Measurements from ENCODE around the gene PLG. TPM values are rescaled to one million over a fixed set of nuclear protein-coding genes. Genes with fewer than 3 reads are reported as not detected.
A peak's percentile ranks its signal among the peaks of the same experiment; 100 is the strongest.
"Not testable (repeated sequence)": the region's sequence is repeated elsewhere in the genome, so short reads cannot be mapped to it uniquely, and the experiment has no call there.

PLG gene
- total and polyA plus RNA-seq, 7 experiments from 2014 or later, result 0.11 to 0.86 (median 0.38) TPM; not detected in 4

DNA sequence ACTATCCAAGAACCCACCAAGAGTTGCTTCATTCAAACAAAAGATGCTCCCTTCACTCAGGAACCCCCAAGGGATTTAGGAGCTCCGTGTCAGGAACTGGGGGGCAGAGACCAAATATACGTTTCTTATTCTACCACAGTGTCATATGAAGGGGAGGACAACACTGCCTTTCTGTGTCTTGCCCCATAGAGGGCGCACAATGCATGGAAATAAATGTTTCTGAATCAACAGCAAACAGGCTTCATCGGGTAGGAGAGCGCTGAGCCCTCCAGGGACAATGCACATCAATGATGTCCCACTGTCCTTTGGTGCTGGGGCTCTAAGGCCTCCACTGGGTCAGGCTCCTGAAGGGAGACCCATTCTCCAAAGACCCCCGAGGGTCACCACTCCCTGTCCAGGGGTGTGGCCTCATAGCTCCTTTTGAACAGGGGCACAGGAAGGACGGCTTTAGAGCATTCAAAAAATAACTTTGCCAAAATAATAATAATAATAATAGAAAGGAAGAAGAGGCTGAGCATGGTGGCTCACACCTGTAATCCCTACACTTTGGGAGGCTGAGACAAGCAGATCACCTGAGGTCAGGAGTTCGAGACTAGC, 31.1 kb downstream of the PLG start:
- peak in 5 of 9 donors; percentile 0 to 15 (median 4) for DNase-seq
- Histone ChIP-seq H3K4me3 (ENCODE audit: low read length) (no peak overlapping the region), H3K9me3 (ENCODE audit: control insufficient read depth in 2 of 3, low read length in 3 of 3) (no peaks in the 10 kb centered on the region), H3K27ac (ENCODE audit: low read depth, low read length) (no peak overlapping the region), H3K36me3 (ENCODE audit: control insufficient read depth in 2 of 3, insufficient read depth in 3 of 3, low read length in 3 of 3) (no peaks in the 10 kb centered on the region), H3K27me3 (ENCODE audit: control insufficient read depth in 2 of 2, insufficient read depth in 2 of 2, low read length in 2 of 2) (no peaks in the 10 kb centered on the region), H3K4me1 (ENCODE audit: control insufficient read depth in 2 of 2, insufficient read depth in 2 of 2, low read length in 2 of 2) (no peaks in the 10 kb centered on the region)
- intact Hi-C loops (cut with micrococcal nuclease), result loop anchor here (1.0 to 5.0 kb wide), 4 partner anchors 34 to 641 kb away; no protein-coding TSS in a partner anchor
- ATAC-seq, result peak; percentile 31
- no peak overlapping the region for H3K4me3 Mint-ChIP-seq
- ChIA-PET CTCF (no interaction called here), POLR2A (no interaction called here)
- H3K9me3 Mint-ChIP-seq, result no peaks in the 10 kb centered on the region
- no peak overlapping the region for H3K27ac Mint-ChIP-seq
- peaks cover 2 to 21% (median 9%) of the 10 kb centered on the region in 5 donors for H3K27me3 Mint-ChIP-seq
- H3K4me1 Mint-ChIP-seq, result no peaks in the 10 kb centered on the region
- H3K36me3 Mint-ChIP-seq, result no peaks in the 10 kb centered on the region

DNA sequence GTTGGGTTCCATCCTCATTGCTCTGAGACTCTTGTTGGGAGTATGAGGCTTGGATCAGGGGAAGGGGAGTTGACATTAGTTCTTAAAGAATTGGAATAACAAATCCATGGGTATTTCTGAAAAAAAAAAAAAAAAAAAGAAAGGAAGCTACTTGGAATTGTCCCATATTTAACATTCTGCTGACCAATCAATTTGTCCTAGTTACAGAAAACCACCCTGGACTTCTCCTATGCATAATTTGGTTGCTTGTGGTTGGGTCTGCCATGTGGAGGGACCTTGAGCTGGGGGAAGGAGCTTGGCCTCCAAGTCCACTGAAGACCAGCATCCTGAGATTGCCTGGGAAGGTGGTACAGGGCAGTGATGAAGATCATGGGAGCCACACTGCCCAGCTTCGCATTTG, 32.6 kb downstream of the PLG start:
- H3K9me3 Mint-ChIP-seq, result no peaks in the 10 kb centered on the region
- Histone ChIP-seq H3K36me3 (ENCODE audit: control insufficient read depth in 2 of 3, insufficient read depth in 3 of 3, low read length in 3 of 3) (no peaks in the 10 kb centered on the region), H3K9me3 (ENCODE audit: control insufficient read depth in 2 of 3, low read length in 3 of 3) (no peaks in the 10 kb centered on the region), H3K27me3 (ENCODE audit: control insufficient read depth in 2 of 2, insufficient read depth in 2 of 2, low read length in 2 of 2) (no peaks in the 10 kb centered on the region), H3K4me3 (ENCODE audit: low read length) (no peak overlapping the region), H3K4me1 (ENCODE audit: control insufficient read depth in 2 of 2, insufficient read depth in 2 of 2, low read length in 2 of 2) (no peaks in the 10 kb centered on the region), H3K27ac (ENCODE audit: low read depth, low read length) (no peak overlapping the region)
- no peaks in the 10 kb centered on the region for H3K4me1 Mint-ChIP-seq
- H3K27me3 Mint-ChIP-seq, result peaks cover 0 to 21% (median 8%) of the 10 kb centered on the region in 5 donors
- H3K27ac Mint-ChIP-seq, result no peak overlapping the region
- H3K4me3 Mint-ChIP-seq, result no peak overlapping the region
- ChIA-PET CTCF (no interaction called here), POLR2A (no interaction called here)
- DNase-seq (no peak), ATAC-seq (no peak)
- intact Hi-C loops (cut with micrococcal nuclease), result loop anchor here in 1 of 2 donors (5.0 kb wide), 1 partner anchor 198 kb away; no protein-coding TSS in a partner anchor
- H3K36me3 Mint-ChIP-seq, result no peaks in the 10 kb centered on the region

DNA sequence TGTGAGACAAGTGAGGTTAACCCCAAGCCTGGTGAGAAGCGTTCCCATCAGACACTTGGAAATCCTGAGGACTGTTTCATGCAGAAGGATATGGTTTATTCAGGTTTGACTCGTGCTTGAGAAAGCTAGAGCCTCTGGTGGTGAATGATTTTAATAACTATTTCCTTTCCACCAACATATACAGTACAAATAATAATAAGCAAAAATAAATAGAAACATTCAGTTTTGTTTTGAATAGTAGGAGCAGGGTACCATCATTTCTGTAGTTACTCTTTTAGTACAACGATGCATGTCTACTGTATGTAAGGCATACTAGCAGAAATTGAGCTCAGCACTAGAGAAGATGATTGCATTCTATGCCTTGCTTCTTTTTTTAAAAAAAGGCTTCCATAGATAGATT, 33.5 kb downstream of the PLG start:
- H3K4me3 Mint-ChIP-seq, result no peak overlapping the region
- no peak for DNase-seq
- H3K4me1 Mint-ChIP-seq, result peaks cover 0 to 2% (median 0%) of the 10 kb centered on the region in 7 donors
- POLR2A ChIA-PET, result no interaction called here
- H3K9me3 ChIP-seq (ENCODE audit: control insufficient read depth in 2 of 3, low read length in 3 of 3), result no peaks in the 10 kb centered on the region
- H3K27ac ChIP-seq (ENCODE audit: low read depth, low read length), result no peak overlapping the region
- no peak overlapping the region for H3K27ac Mint-ChIP-seq
- CTCF ChIA-PET, result no interaction called here
- no peaks in the 10 kb centered on the region for H3K27me3 ChIP-seq (ENCODE audit: control insufficient read depth in 2 of 2, insufficient read depth in 2 of 2, low read length in 2 of 2)
- no peaks in the 10 kb centered on the region for H3K36me3 Mint-ChIP-seq
- H3K4me1 ChIP-seq (ENCODE audit: control insufficient read depth in 2 of 2, insufficient read depth in 2 of 2, low read length in 2 of 2), result no peaks in the 10 kb centered on the region
- peaks cover 0 to 17% (median 4%) of the 10 kb centered on the region in 5 donors for H3K27me3 Mint-ChIP-seq
- no peak overlapping the region for H3K4me3 ChIP-seq (ENCODE audit: low read length)
- intact Hi-C loops (cut with micrococcal nuclease), result no loop called here
- no peak for ATAC-seq
- no peaks in the 10 kb centered on the region for H3K36me3 ChIP-seq (ENCODE audit: control insufficient read depth in 2 of 3, insufficient read depth in 3 of 3, low read length in 3 of 3)
- H3K9me3 Mint-ChIP-seq, result no peaks in the 10 kb centered on the region

DNA sequence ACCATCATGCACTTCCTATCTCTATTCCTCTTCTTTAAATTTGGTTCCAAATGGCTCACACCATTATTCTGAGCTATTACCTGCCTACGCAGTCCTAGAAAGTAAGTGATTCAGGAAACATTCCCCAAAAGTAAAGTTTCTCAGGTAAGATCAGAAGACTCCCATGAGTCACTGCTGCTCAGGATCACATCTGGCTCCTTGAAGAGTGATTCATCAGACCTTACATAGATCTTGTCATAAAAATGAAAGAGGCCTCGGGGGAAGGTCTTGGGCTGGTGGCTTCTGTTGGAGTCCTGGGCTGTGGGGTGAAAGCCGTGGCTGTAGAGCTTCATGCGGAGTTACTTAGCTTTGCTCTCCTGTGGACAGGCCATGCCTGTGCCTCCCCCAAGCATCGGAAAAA, 35.9 kb downstream of the PLG start:
- CTCF ChIA-PET, result no interaction called here
- DNase-seq (no peak), ATAC-seq (no peak)
- Mint-ChIP-seq H3K27ac (no peak overlapping the region), H3K36me3 (no peaks in the 10 kb centered on the region), H3K4me3 (no peak overlapping the region), H3K27me3 (peaks cover 0 to 9% (median 0%) of the 10 kb centered on the region in 5 donors), H3K4me1 (peaks cover 0 to 2% (median 0%) of the 10 kb centered on the region in 7 donors), H3K9me3 (peaks cover 0 to 4% (median 0%) of the 10 kb centered on the region in 11 donors)
- H3K27me3 ChIP-seq (ENCODE audit: control insufficient read depth in 2 of 2, insufficient read depth in 2 of 2, low read length in 2 of 2), result no peaks in the 10 kb centered on the region
- H3K4me3 ChIP-seq (ENCODE audit: low read length), result no peak overlapping the region
- H3K36me3 ChIP-seq (ENCODE audit: control insufficient read depth in 2 of 3, insufficient read depth in 3 of 3, low read length in 3 of 3), result no peaks in the 10 kb centered on the region
- POLR2A ChIA-PET, result no interaction called here
- intact Hi-C loops (cut with micrococcal nuclease), result no loop called here
- no peaks in the 10 kb centered on the region for H3K9me3 ChIP-seq (ENCODE audit: control insufficient read depth in 2 of 3, low read length in 3 of 3)
- H3K4me1 ChIP-seq (ENCODE audit: control insufficient read depth in 2 of 2, insufficient read depth in 2 of 2, low read length in 2 of 2), result no peaks in the 10 kb centered on the region
- no peak overlapping the region for H3K27ac ChIP-seq (ENCODE audit: low read depth, low read length)

DNA sequence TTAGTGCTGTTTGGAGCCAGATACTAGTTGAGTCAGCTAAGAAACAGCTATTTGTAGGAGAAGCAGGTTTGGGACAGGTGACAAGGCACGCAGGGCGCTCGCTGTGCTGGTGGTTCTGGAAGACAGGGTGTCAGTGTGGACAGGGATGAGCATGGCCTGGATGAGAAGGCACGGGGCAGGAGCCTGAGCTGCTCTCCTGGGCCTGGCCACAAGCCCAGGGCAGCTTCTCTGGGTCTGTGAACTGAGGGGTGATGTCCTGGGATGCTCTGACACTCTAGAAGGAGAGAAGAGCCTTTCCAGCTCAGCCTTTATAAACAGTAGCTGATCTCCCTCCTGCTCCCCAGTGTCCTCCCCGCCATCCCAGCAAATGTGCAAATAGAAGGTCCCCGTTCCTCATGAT, 37.9 kb downstream of the PLG start:
- H3K4me1 ChIP-seq (ENCODE audit: control insufficient read depth in 2 of 2, insufficient read depth in 2 of 2, low read length in 2 of 2), result no peaks in the 10 kb centered on the region
- intact Hi-C loops (cut with micrococcal nuclease), result no loop called here
- H3K27me3 ChIP-seq (ENCODE audit: control insufficient read depth in 2 of 2, insufficient read depth in 2 of 2, low read length in 2 of 2), result no peaks in the 10 kb centered on the region
- ATAC-seq (no peak), DNase-seq (no peak)
- POLR2A ChIA-PET, result no interaction called here
- H3K36me3 ChIP-seq (ENCODE audit: control insufficient read depth in 2 of 3, insufficient read depth in 3 of 3, low read length in 3 of 3), result no peaks in the 10 kb centered on the region
- no peak overlapping the region for H3K27ac Mint-ChIP-seq
- H3K9me3 ChIP-seq (ENCODE audit: control insufficient read depth in 2 of 3, low read length in 3 of 3), result no peaks in the 10 kb centered on the region
- peaks cover 0 to 2% (median 0%) of the 10 kb centered on the region in 7 donors for H3K4me1 Mint-ChIP-seq
- H3K9me3 Mint-ChIP-seq, result peaks cover 0 to 6% (median 0%) of the 10 kb centered on the region in 11 donors
- H3K4me3 Mint-ChIP-seq, result no peak overlapping the region
- no peaks in the 10 kb centered on the region for H3K36me3 Mint-ChIP-seq
- H3K27me3 Mint-ChIP-seq, result peaks cover 4 to 10% (median 7%) of the 10 kb centered on the region in 5 donors
- CTCF ChIA-PET, result no interaction called here
- no peak overlapping the region for H3K4me3 ChIP-seq (ENCODE audit: low read length)
- H3K27ac ChIP-seq (ENCODE audit: low read depth, low read length), result no peak overlapping the region

DNA sequence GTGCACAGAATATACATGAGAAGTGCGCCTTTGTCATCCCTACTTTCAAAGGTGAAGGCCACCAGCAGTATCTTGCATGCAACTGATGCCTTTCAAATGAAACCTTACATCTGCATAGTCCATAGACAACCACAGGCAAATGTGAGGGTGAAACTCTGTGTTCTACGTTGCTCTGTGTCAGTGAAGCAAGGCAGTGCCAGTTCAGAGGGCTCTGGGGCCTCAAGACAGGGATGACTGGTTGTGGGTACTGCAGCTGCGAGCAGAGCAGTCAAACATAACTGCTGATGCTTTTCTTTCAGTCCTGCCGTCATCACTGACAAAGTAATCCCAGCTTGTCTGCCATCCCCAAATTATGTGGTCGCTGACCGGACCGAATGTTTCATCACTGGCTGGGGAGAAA, 39.0 kb downstream of the PLG start:
- H3K4me3 ChIP-seq (ENCODE audit: low read length); intact Hi-C loops (cut with micrococcal nuclease); DNase-seq; H3K4me1 ChIP-seq (ENCODE audit: control insufficient read depth in 2 of 2, insufficient read depth in 2 of 2, low read length in 2 of 2); H3K27ac Mint-ChIP-seq; H3K36me3 ChIP-seq (ENCODE audit: control insufficient read depth in 2 of 3, insufficient read depth in 3 of 3, low read length in 3 of 3); H3K4me1 Mint-ChIP-seq; ATAC-seq; H3K9me3 ChIP-seq (ENCODE audit: control insufficient read depth in 2 of 3, low read length in 3 of 3); H3K36me3 Mint-ChIP-seq; H3K4me3 Mint-ChIP-seq; CTCF ChIA-PET; POLR2A ChIA-PET; H3K27ac ChIP-seq (ENCODE audit: low read depth, low read length); H3K27me3 ChIP-seq (ENCODE audit: control insufficient read depth in 2 of 2, insufficient read depth in 2 of 2, low read length in 2 of 2): not testable (repeated sequence)
- H3K9me3 Mint-ChIP-seq, result peaks cover 0 to 16% (median 2%) of the 10 kb centered on the region in 11 donors
- H3K27me3 Mint-ChIP-seq, result peaks cover 8 to 14% (median 11%) of the 10 kb centered on the region in 5 donors

DNA sequence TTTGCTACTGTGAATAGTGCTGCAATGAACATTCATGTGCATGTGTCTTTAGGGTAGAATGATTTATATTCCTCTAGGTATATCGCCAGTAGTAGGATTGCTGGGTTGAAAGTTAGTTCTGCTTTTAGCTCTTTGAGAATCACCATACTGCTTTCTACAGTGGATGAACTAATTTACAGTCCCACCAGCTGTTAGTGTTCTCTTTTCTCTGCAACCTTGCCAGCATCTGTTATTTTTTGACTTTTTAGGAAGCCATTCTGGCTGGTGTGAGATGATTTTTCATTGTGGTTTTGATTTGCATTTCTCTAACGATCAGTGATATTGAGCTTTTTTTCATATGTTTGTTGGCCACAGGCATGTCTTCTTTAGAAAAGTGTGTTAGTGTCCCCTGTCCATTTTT, 40.0 kb downstream of the PLG start:
- Mint-ChIP-seq H3K4me3 (no peak overlapping the region), H3K27ac (no peak overlapping the region), H3K9me3 (peaks cover 0 to 20% (median 4%) of the 10 kb centered on the region in 11 donors), H3K4me1 (peaks cover 0 to 2% (median 0%) of the 10 kb centered on the region in 7 donors), H3K36me3 (no peaks in the 10 kb centered on the region), H3K27me3 (peaks cover 8 to 19% (median 14%) of the 10 kb centered on the region in 5 donors)
- Histone ChIP-seq H3K4me3 (ENCODE audit: low read length) (no peak overlapping the region), H3K27me3 (ENCODE audit: control insufficient read depth in 2 of 2, insufficient read depth in 2 of 2, low read length in 2 of 2) (no peaks in the 10 kb centered on the region), H3K27ac (ENCODE audit: low read depth, low read length) (no peak overlapping the region), H3K4me1 (ENCODE audit: control insufficient read depth in 2 of 2, insufficient read depth in 2 of 2, low read length in 2 of 2) (no peaks in the 10 kb centered on the region), H3K36me3 (ENCODE audit: control insufficient read depth in 2 of 3, insufficient read depth in 3 of 3, low read length in 3 of 3) (no peaks in the 10 kb centered on the region), H3K9me3 (ENCODE audit: control insufficient read depth in 2 of 3, low read length in 3 of 3) (no peaks in the 10 kb centered on the region)
- ATAC-seq (no peak), DNase-seq (no peak)
- CTCF ChIA-PET, result no interaction called here
- intact Hi-C loops (cut with micrococcal nuclease), result no loop called here
- POLR2A ChIA-PET, result no interaction called here

Data from naive thymus-derived CD4-positive, alpha-beta T cell (primary cell).